K562 (cell line): Measurements from ENCODE around the gene CC2D1A. TPM values are rescaled to one million over a fixed set of nuclear protein-coding genes. Genes with fewer than 3 reads are reported as not detected.

Source experiments
- ATAC-seq: fragments of 200-7000 bp; cut with Tn5 transposase; 3 replicates; pipeline ENCODE4 v1.9.1; 2020; ENCODE audit warnings: moderate library complexity
- BruUV-seq: library from RNA; stranded (reverse); fragments of 400-500 nt; replicated peaks from 2 replicates; lab custom pipeline; 2021; lab: Mats Ljungman, UMichigan
- CTCF ChIA-PET: fragments of 300-600 bp; formaldehyde crosslinking; extraction: SDS; loops from one replicate; lab custom pipeline; 2021; ENCODE audit warnings: low intra/inter-chr PET ratio; lab: Yijun Ruan, JAX
- POLR2A ChIA-PET: fragments of 300-600, 350-650 bp; sonication (Branson Sonifier 250); formaldehyde crosslinking; extraction: SDS; loops from one replicate; lab custom pipeline; 2021; ENCODE audit warnings: antibody characterized with exemption, inconsistent platforms; lab: Yijun Ruan, JAX
- DNase-seq, 4 experiments: peaks; one replicate each; pipeline versions ENCODE4 v3.0.0 to v3.0.0-alpha.2; 2011 to 2018; ENCODE audit warnings: low spot score in 3 of 4, mixed read lengths in 3 of 4; ENCODE audit errors: extremely low read depth in 1 of 4
- FAIRE-seq: peaks from 2 replicates; lab custom pipeline; 2011; peaks lifted over from hg19 to GRCh38; lab: Jason Lieb, UNC
- H2AFZ ChIP-seq: 2 replicates; pipeline ENCODE4 v1.6.0; 2011; ENCODE audit warnings: low read depth, low read length, control low read depth, inconsistent platforms
- H3K27ac ChIP-seq: fragments of 200-600 bp; 3 replicates; pipeline ENCODE4 v1.8.0; 2011; ENCODE audit warnings: low read depth, mild to moderate bottlenecking, control low read depth, inconsistent platforms, low read length, moderate library complexity, mixed read lengths; ENCODE audit errors: extremely low read depth
- H3K27me3 ChIP-seq, 2 experiments: fragments of 300-600 bp in 1 of 2; 2 replicates in 1 of 2; 3 replicates in 1 of 2; pipeline versions ENCODE4 v1.6.0 to v1.8.0; 2011; ENCODE audit warnings: inconsistent platforms in 2 of 2, low read length in 2 of 2, mild to moderate bottlenecking in 1 of 2, mixed read lengths in 1 of 2, moderate library complexity in 1 of 2; ENCODE audit not compliant: control insufficient read depth in 2 of 2, insufficient read depth in 2 of 2
- H3K36me3 ChIP-seq: fragments of 300-600 bp; 3 replicates; pipeline ENCODE4 v1.8.0; 2011; ENCODE audit warnings: mild to moderate bottlenecking, low read length, inconsistent platforms; ENCODE audit not compliant: control insufficient read depth, insufficient read depth
- H3K4me1 ChIP-seq, 2 experiments: fragments of 200-600 bp in 1 of 2; replicated peaks in 1 of 2; 2 replicates in 1 of 2; 3 replicates in 1 of 2; pipeline versions ENCODE4 v1.5.1 to v1.8.0; 2011; ENCODE audit warnings: inconsistent platforms in 2 of 2, low read length in 2 of 2, mild to moderate bottlenecking in 1 of 2, mixed read lengths in 1 of 2, moderate library complexity in 1 of 2; ENCODE audit not compliant: control insufficient read depth in 2 of 2, insufficient read depth in 2 of 2
- H3K4me2 ChIP-seq: 2 replicates; pipeline ENCODE4 v1.6.1; 2011; ENCODE audit warnings: low read length, control low read depth, inconsistent platforms, mixed read lengths; ENCODE audit not compliant: insufficient read depth
- H3K4me3 ChIP-seq: fragments of 200-600 bp; sonication (generic), shearing (Covaris generic); 2 replicates; pipeline ENCODE4 v1.5.1; 2016; ENCODE audit warnings: control low read depth, inconsistent platforms
- H3K79me2 ChIP-seq: fragments of 200-600 bp; 3 replicates; pipeline ENCODE4 v1.8.0; 2011; ENCODE audit warnings: low read length, inconsistent platforms; ENCODE audit not compliant: control insufficient read depth, insufficient read depth
- H3K9ac ChIP-seq, 2 experiments: 2 replicates each; pipeline versions ENCODE4 v1.6.0 to v1.6.1; 2011; ENCODE audit warnings: low read depth in 2 of 2, low read length in 2 of 2, control low read depth in 1 of 2, inconsistent platforms in 1 of 2, mild to moderate bottlenecking in 1 of 2, mixed read lengths in 1 of 2; ENCODE audit not compliant: insufficient read depth in 1 of 2
- H3K9me1 ChIP-seq: one replicate; pipeline ENCODE4 v1.6.0; 2011; ENCODE audit warnings: inconsistent platforms, mild to moderate bottlenecking, low read length, moderate library complexity; ENCODE audit not compliant: control insufficient read depth, insufficient read depth
- H3K9me3 ChIP-seq: replicated peaks from 2 replicates; pipeline ENCODE4 v1.5.1; 2011; ENCODE audit warnings: low read depth, low read length, inconsistent platforms; ENCODE audit not compliant: control insufficient read depth, insufficient read depth
- H4K20me1 ChIP-seq: replicated peaks from 2 replicates; pipeline ENCODE4 v1.6.1; 2011; ENCODE audit warnings: low read length, inconsistent platforms, mixed read lengths; ENCODE audit not compliant: control insufficient read depth, insufficient read depth
- BRF1 ChIP-seq: IDR thresholded peaks from 3 replicates; pipeline ENCODE4 v1.6.1; 2011; ENCODE audit warnings: borderline replicate concordance, mild to moderate bottlenecking; ENCODE audit not compliant: insufficient read length; ENCODE audit errors: extremely low read depth
- FOXA3 ChIP-seq, 2 experiments: fragments of 450-650 bp in 1 of 2; sonication (generic) in 1 of 2; formaldehyde crosslinking; IDR thresholded peaks in 1 of 2; conservative IDR thresholded peaks in 1 of 2; 2 replicates each; pipeline versions ENCODE4 v1.4.0 to v1.8.0; 2020 to 2022; ENCODE audit warnings: mild to moderate bottlenecking in 2 of 2, missing genetic modification reagents in 1 of 2
- FOXJ3 ChIP-seq: sonication (generic); formaldehyde crosslinking; IDR thresholded peaks from 2 replicates; pipeline ENCODE4 v1.4.0; 2020; ENCODE audit warnings: mild to moderate bottlenecking, missing genetic modification reagents
- GTF2E2 ChIP-seq: fragments of 200-800 bp; sonication (Bioruptor generic); IDR thresholded peaks from 2 replicates; pipeline ENCODE4 v1.6.1; 2016; ENCODE audit warnings: missing genetic modification characterization, missing compliant biosample characterization
- HDGF ChIP-seq: fragments of 450-650 bp; IDR thresholded peaks from 2 replicates; pipeline ENCODE4 v1.6.1; 2016
- MED1 ChIP-seq: sonication (generic); formaldehyde crosslinking; IDR thresholded peaks from 2 replicates; pipeline ENCODE4 v1.8.1; 2023; ENCODE audit warnings: missing genetic modification reagents, borderline replicate concordance
- PHB2 ChIP-seq: fragments of 450-650 bp; IDR thresholded peaks from 2 replicates; pipeline ENCODE4 v1.6.1; 2017; ENCODE audit warnings: low read depth
- ZNF347 ChIP-seq: fragments of 450-650 bp; formaldehyde crosslinking; IDR thresholded peaks from 2 replicates; pipeline ENCODE4 v1.4.0; 2020; ENCODE audit warnings: low read depth, mild to moderate bottlenecking, moderate library complexity
- ZNF589 ChIP-seq: fragments of 200-800 bp; sonication (Bioruptor generic); IDR thresholded peaks from 2 replicates; pipeline ENCODE4 v1.6.1; 2016; ENCODE audit warnings: low read depth, missing genetic modification characterization, missing compliant biosample characterization
- ZNF785 ChIP-seq: fragments of 250-450 bp; sonication (Bioruptor Pico); IDR thresholded peaks from 2 replicates; pipeline ENCODE4 v1.4.0; 2020; ENCODE audit warnings: mild to moderate bottlenecking
- WGBS: fragments of 100-300 bp; shearing (Covaris generic); methylation state at CpG from one replicate; pipeline ENCODE4 v1.1.6; 2016; ENCODE audit warnings: low coverage, mixed read lengths; ENCODE audit not compliant: insufficient coverage; ENCODE audit errors: missing lambda C conversion rate; 5-methylcytosine and 5-hydroxymethylcytosine counted together
- in situ Hi-C: fragments of 300-500 bp; cut with MboI; formaldehyde crosslinking; loops from 4 replicates; pipeline ENCODE4 v1.15.0; 2018; ENCODE audit warnings: inconsistent platforms, mixed read lengths
- intact Hi-C: fragments of 100-400 bp; cut with micrococcal nuclease; formaldehyde crosslinking; loops from 2 replicates; pipeline ENCODE4 v1.14.2; 2022
- polyA plus RNA-seq, 8 experiments: library from polyadenylated mRNA; depleted of rRNA in 4 of 8; stranded (reverse) in 5 of 8; unstranded in 3 of 8; fragments of >200 nt; fragmentation: Nextera tagmentation in 2 of 8; fragmentation: Illumina TruSeq in 1 of 8; extraction: Ambion mirVana in 2 of 8; extraction: Trizol in 1 of 8; gene quantifications; 2 replicates each; pipeline versions ENCODE4 v1.2.1 to v1.2.3, GENCODE V29; 2011 to 2014; ENCODE audit warnings: inconsistent platforms in 1 of 8, missing spikeins in 1 of 8
- total RNA-seq, 7 experiments: library from RNA; depleted of rRNA in 6 of 7; stranded (reverse); fragments of >200 nt in 6 of 7; fragmentation: Illumina TruSeq in 2 of 7; extraction: Trizol in 2 of 7; gene quantifications; 2 replicates each; pipeline versions ENCODE4 v1.2.1 to v1.2.3, GENCODE V29; 2011 to 2021; ENCODE audit warnings: low replicate concordance in 1 of 7
- TF ChIP-seq, protein P1 (sequence below): fragments of 450-650 bp; conservative IDR thresholded peaks from 2 replicates; pipeline ENCODE4 v1.6.1; 2016; ENCODE audit warnings: missing genetic modification characterization, low read depth, mild to moderate bottlenecking, control low read depth, missing compliant biosample characterization
- TF ChIP-seq, protein P2 (sequence below): sonication (generic); formaldehyde crosslinking; IDR thresholded peaks from 2 replicates; pipeline ENCODE4 v1.8.1; 2023; ENCODE audit warnings: missing genetic modification reagents, mild to moderate bottlenecking, borderline replicate concordance

Gene CC2D1A
- total and polyA plus RNA-seq, 9 of the 15 experiments (the other 6 are each of a cell fraction or from before 2014, with no cell fraction given) = 0.32 to 31.0 (median 12.9) TPM

DNA sequence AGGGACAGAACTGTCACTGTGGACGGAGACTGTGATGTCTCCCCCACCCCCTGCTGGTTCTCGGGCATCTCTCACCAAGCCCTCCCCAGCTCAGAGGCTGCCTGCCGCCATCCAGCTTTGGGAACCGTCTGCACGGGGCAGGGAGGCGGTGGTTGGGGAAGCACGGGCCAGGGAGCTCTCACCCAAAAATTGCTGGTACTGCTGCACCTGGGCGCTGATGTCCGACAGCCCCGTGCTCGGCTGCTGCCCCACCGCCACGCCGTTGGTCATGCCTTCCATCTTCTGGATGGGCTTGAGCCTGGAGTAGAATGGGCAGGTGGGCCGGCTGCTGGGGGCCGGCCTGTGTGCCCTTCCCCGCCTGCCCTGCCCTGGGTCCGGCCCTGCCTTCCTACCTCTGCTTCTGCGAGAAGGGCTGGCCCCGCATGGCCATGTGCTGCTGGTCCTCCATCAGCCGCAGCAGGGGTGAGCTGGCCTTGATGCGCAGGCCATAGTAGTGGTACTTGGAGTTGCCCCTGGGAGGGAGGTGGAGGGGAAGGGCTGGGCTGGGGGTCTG is 62.5 kb downstream of the CC2D1A start (continued):
- TF ChIP-seq BRF1 = no peak
- no peak for TF ChIP-seq ZNF589
- TF ChIP-seq ZNF347 (CRISPR knock-in tag) = no peak
- TF ChIP-seq, protein P1, sequence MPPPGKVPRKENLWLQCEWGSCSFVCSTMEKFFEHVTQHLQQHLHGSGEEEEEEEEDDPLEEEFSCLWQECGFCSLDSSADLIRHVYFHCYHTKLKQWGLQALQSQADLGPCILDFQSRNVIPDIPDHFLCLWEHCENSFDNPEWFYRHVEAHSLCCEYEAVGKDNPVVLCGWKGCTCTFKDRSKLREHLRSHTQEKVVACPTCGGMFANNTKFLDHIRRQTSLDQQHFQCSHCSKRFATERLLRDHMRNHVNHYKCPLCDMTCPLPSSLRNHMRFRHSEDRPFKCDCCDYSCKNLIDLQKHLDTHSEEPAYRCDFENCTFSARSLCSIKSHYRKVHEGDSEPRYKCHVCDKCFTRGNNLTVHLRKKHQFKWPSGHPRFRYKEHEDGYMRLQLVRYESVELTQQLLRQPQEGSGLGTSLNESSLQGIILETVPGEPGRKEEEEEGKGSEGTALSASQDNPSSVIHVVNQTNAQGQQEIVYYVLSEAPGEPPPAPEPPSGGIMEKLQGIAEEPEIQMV (tag) = no peak
- no peak for TF ChIP-seq PHB2
- TF ChIP-seq, all 486 proteins: peak for 0

DNA sequence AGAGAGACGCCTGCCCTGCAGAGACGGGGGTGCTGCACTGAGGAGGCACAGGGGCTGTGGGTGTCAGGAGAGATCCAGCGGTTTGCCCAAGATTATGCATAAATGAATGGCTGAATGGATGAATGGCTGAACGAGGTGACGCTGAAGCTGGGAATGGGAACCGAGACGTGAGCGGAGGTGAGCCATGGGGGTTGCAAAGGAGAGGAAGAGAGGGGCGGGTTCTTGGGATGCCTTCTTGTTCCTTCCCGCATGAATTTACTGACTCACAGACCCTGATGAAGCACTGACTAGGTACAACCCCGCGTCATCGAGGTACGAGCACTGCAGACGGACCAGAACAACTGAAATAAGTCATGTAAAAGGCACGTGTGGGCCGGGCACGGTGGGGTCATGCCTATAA is 63.0 kb downstream of the CC2D1A start:
- Histone ChIP-seq H3K4me3 (no peak overlapping the region), H4K20me1 (no peaks in the 10 kb centered on the region), H3K36me3 (peaks cover 71% of the 10 kb centered on the region), H2AFZ (no peak overlapping the region), H3K27ac (no peak overlapping the region), H3K9ac (peak overlapping the region in 1 of 2 experiments; percentile 26; a peak in 1 of 4 replicates), H3K27me3 (no peaks in the 10 kb centered on the region), H3K4me1 (peaks cover 0 to 10% of the 10 kb centered on the region in 2 experiments; a peak in 2 of 5 replicates), H3K9me1 (no peaks in the 10 kb centered on the region), H3K9me3 (no peaks in the 10 kb centered on the region), H3K79me2 (no peaks in the 10 kb centered on the region), H3K4me2 (no peak overlapping the region)
- ChIA-PET CTCF (no interaction called here), POLR2A (interaction anchor here (1.2 kb wide), 1 partner anchor 11 kb away, joined by 3 read pairs; no protein-coding TSS in a partner anchor)
- DNase-seq (no peak), ATAC-seq (no peak), FAIRE-seq (no peak)
- 86% methylated on average over 8 of the region's 18 CpGs for WGBS
- BruUV-seq = no TSS peak
- in situ Hi-C loops = no loop called here
- intact Hi-C loops = no loop called here
- TF ChIP-seq, protein P2, sequence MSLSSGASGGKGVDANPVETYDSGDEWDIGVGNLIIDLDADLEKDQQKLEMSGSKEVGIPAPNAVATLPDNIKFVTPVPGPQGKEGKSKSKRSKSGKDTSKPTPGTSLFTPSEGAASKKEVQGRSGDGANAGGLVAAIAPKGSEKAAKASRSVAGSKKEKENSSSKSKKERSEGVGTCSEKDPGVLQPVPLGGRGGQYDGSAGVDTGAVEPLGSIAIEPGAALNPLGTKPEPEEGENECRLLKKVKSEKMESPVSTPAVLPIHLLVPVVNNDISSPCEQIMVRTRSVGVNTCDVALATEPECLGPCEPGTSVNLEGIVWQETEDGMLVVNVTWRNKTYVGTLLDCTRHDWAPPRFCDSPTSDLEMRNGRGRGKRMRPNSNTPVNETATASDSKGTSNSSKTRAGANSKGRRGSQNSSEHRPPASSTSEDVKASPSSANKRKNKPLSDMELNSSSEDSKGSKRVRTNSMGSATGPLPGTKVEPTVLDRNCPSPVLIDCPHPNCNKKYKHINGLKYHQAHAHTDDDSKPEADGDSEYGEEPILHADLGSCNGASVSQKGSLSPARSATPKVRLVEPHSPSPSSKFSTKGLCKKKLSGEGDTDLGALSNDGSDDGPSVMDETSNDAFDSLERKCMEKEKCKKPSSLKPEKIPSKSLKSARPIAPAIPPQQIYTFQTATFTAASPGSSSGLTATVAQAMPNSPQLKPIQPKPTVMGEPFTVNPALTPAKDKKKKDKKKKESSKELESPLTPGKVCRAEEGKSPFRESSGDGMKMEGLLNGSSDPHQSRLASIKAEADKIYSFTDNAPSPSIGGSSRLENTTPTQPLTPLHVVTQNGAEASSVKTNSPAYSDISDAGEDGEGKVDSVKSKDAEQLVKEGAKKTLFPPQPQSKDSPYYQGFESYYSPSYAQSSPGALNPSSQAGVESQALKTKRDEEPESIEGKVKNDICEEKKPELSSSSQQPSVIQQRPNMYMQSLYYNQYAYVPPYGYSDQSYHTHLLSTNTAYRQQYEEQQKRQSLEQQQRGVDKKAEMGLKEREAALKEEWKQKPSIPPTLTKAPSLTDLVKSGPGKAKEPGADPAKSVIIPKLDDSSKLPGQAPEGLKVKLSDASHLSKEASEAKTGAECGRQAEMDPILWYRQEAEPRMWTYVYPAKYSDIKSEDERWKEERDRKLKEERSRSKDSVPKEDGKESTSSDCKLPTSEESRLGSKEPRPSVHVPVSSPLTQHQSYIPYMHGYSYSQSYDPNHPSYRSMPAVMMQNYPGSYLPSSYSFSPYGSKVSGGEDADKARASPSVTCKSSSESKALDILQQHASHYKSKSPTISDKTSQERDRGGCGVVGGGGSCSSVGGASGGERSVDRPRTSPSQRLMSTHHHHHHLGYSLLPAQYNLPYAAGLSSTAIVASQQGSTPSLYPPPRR = no peak
- no peak for TF ChIP-seq ZNF785
- no peak for TF ChIP-seq FOXA3 (CRISPR knock-in tag; conservative IDR thresholded peaks at IDR 0.05 in 1 of 2, IDR thresholded peaks at IDR 0.05 in 1 of 2)
- no peak for TF ChIP-seq FOXJ3 (CRISPR knock-in tag)
- TF ChIP-seq GTF2E2 (tag) = no peak
- no peak for TF ChIP-seq MED1
- TF ChIP-seq HDGF = no peak
